HG03064 (cell line): Measurements from ENCODE around the gene RFT1.

ENCODE experiments used
- ATAC-seq: cut with Tn5 transposase; IDR thresholded peaks from one replicate; pipeline ENCODE4 v1.9.1; 2021; ENCODE audit warnings: low read depth; ENCODE audit not compliant: unreplicated experiment

The RFT1 gene

DNA sequence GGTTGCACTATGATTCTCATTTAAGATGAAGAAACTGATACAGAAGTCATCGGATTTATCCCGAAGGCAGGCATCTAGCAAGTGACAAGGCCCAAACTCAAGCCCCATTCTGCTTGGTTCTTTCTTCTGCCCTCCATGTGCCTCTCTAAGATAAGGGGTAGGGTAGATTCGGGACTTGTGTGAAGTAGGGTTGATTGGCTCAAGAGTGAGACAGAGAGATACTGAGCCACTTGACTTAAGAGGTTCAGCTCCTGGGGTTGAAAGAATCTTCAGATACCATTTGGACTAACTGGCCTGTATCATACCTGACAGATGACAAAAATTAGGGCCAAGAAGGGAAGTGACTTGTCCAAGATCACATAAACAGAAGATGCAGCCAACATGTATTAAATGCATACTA, 891 bp downstream of the RFT1 start:
- ATAC-seq: no peak

DNA sequence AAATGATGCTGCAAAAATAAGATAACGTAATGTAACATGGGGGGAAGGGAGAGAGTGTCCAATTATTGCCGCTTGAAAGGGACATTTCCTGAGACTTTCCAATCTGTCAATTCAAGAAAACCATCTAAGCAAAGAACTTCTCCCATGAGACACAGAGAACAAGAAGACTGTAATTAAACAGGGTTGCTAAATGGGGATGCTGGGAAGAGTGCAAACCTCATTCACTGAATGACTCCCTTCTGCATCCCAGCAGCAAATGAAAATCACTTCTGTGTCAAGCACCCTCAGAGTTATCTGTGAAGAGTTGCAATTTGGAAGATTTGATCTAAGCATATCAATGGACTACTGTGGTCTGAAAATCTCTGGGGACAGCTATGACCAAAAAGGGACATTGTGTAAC, 3.6 kb downstream of the RFT1 start:
- no peak for ATAC-seq

DNA sequence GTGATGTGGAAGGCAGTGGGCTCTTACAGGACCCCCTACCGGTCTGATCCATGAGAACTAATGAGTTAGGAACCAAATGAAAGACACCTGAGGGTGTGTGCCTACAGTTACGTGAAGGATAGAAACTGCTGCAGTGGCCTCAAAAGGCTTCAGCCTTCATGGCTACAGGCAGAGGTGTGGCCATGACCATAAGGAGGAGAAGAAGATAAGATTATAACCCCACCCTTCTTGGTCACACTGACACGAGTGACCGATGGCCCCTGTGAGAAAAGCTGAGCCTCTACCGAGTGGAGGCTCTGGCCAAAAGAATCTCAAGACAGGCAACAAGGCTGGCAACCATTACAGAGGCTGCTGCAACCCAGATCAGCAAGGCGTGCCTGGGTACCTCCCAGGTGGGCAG, 6.3 kb downstream of the RFT1 start:
- ATAC-seq: no peak

DNA sequence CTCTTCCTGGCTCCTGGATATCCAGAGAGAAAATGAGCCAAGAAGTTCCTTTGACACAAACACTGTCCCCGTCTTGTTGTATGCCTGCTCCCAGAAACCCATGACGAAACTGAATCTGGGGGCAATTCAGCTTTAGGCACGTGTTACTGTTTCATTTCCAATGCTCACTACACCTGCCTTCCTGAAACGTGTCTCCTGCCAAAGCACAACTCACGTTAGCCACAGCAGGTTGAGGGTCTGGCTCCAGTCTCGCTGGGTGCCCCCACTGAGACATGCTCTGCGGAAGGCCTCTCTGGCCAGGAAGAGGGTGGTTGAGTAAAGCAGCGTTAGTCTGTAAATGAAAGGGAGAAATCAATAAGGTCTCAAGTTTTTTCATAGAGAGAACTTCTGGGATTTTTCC, 6.7 kb downstream of the RFT1 start:
- ATAC-seq: no peak

DNA sequence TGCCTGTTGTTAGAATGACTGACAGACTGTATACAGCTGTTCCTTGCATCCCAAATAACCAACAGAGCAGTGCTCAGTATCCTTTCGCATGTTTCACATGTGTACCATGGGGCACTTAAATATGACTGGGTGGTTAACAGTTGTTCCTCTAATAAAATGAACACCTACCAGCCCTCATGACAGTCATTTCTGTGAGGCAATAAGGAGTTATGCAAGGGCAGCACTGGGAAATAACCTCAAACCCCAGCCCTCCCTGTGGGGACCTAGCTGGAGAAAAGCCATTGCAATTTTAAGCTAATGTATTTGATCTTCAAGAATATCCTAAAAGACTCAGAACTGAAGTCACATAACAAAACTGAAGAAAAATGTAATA, 7.3 kb downstream of the RFT1 start:
- no peak for ATAC-seq

DNA sequence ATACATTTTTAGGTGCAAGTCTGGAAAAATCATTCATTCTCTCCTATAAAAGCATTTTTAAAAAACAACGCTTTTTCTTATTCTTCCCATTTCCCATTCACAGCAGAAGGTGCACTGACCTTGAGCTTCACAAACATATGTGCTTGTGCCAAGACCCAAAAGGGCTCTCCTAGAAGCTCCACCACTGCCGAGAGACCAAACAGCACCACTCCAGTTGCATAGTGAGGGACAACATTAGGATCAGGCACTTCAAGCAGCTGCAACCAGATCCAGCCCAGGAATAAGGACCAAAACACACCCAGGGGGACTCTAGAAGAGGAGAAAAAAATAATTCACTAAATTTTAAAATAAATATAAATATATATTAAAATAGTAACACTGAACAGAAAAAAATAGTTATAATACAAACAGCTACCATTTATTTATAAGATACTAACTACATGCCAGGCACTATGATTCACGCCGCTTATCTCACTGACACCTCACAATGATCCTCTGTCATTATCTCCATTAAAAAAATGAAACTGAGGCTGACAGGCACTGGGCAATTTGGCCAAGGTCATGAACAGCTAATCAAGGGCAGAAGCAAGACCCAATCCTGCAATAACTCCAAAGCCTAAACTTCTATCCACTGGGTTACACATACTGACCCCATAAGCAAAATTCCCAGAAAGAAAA, 7.8 kb downstream of the RFT1 start:
- ATAC-seq: no peak

DNA sequence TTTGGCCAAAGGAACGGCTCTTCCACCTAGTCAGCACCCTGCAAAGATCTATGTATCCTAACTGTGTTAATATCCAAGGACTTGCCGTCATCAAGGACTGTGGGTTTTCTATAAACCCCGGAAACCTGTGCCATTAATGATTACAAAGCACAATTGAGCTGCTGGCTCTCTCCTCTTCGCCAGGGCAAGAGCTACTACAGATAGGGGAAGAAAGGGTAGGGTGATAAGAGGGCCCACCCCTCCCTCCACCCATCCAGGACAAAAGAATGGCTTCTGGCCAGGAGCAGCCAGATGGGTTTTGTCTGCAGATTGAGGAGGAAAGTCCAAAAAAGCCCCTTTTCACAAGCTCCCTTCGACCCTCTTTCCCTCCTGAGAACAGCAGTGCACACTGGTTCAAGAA, 9.9 kb downstream of the RFT1 start:
- no peak for ATAC-seq

DNA sequence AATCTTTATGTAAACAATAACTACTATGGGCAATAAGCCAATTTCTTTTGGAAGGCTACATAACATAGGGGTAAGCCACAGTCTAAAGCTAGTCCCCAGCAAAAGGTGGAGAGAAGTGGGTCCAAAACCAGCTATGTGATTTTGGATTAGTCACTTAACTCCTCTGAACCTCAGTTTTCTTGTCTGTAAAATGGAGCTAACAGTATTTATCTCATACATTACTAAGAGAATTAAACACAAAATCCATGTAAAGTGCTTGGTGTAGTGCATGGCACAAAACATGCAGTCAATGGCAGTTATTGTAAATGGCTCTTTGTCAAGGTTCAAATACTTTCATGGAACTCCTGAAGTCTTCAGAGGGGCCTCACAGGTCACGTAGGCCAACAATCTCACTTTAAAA, 13.3 kb downstream of the RFT1 start:
- no peak for ATAC-seq

DNA sequence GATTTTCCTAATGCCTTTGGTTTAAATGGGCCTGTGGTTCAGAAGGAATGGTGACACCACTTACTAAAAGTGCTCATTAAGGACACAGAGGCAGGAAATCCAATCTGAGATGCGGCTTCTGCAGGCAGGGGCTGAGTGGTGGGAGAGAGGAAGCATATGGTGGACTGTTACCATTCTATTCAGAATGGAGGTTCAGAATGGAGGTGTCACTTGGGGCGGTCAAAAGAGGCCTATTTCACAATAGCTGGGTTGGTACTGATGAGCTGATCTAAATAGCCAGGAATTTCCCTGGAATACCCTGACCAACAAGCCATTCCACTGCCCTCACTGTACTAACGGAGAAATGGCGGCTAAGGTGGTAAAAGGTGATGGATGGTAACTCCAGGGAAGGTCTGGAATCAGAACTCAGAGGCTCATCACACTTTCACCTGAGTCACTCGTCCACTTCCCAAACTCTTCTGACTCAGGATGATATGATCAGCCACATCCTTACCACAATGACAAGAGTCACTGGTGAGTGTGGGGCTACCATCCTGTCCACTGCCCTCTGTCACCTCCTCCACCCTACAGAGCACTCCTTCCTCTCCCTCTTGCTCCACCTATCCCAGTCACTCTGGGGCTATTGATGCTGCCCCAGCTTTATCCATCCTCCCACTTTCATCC, 15.7 kb downstream of the RFT1 start:
- no peak for ATAC-seq

DNA sequence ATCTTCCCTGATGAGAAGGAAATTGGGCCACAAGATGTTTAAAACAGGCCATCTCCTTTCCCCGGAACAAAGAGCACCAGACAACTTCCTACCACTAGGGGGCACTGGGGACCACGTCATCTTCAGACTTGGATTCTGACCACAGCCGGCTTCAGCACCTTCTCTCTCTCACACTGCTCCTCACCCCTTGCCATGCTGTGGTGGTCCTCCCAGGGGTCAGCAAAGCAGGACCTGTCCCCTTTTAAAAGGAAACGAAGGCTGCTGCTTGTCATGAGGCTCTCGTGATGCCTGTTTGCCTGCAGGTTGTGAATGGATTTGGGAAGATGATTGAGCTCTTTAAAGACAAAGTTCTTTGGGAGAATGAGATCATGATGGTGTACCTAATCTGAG, 16.2 kb downstream of the RFT1 start:
- peak; percentile 74 for ATAC-seq

DNA sequence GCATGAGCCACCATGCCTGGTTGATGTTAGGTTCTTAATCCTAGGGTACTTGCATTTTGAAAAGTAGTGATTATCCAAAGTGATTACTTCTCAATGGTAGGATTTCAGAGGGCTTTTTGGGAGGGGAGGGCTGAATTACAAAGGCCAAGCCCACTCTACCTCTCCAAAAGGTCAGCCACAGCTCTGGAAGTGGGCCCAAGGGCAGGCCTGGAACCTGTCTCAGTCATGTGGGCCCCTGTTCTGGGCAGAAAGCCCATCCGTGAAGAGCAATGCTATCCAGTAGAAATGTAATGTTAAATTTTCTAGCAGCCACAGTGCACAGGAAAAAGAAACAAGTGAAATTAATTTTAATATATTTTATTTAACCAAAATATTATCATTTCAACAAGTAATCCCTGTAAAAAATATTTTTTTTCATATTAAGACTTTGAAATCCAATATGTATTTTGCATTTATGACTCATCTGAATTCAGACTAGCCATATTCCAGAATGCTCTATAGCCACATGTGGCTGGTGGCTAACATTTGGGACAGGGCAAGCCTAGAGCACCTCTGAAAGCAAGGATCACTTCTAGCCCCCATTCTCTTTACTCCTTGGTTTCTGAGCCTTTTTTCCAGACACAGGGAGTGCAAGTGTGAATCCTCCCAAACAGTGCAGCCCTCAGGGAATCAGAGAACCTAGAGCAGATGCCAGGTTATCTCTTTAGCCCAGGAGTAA, 16.8 kb downstream of the RFT1 start:
- no peak for ATAC-seq

DNA sequence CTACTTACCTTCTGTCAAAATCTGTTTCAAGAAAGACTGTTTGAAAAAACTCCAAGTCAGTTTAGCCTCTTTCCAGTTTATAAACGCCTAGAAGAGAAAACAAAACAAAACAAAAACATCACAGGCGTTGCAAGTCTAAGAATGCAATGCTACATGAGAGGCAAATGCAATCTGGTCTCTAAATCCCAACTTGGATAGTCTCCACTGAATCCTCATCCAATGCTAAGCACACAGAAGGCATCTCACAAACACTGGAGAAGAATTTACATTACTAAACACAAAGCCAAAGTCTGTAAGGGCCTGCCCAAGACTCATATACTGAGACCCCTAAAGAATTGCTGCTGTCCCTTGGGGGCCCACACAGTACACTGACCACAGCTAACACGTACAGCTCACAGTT, 18.4 kb downstream of the RFT1 start:
- ATAC-seq: no peak

DNA sequence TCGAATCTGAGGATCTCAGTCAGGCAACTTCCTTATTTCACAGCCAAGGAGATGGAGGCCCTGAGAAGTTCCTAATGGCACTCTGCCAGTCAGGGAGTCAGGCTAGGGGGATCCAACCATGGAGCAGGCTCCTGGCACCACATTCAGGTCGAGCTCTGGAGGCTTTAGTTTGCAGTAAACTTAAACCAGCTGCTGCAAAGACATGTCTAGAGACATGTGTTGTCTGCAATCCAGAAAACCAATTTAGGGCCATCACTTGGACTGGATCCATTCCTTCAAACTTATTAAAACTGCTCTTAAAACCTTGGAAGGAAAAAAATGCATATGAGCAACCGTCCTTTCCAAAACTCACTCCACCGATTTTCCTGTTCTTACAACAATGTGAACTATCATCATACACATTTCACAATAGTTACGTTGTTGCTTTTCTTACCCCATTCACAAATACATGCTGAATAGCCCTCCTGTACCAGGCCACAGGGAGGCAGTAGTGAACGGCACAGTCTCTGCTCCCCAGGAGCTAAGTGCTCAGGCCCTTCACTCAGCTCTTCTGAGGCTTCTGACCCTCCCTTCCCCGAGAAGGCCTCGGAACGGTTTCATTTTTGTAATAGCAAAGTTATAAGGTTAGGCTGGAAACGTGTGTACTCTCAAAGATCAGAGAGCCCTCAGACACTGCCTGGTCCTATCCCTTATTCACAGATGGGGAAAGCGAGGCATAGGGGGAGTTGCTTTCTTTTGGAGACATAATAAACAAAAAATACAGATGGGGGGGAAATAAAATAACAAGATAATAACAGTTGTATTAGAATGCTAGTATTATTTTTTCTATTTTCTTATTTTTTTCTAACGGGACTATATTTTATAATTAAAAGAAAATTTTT, 20.1 kb downstream of the RFT1 start:
- no peak for ATAC-seq

DNA sequence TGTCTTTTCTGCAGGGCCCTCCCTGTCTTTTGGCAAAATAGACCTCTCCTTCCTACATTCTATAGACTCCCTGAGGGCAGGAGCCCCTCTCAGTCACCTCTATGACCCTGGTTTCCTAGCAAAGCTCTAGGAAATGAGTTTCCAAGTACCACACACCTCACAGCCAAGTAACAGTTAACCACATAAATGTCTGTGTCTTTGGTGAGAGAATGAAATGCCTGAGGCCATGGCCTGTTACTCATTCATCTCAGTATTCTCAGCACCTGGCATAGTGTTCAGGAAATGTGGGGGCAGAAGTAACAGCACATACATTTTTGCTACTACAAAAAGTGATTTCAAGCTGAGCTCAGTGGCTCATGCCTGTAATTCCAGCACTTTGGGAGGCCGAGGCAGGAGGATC, 21.0 kb downstream of the RFT1 start:
- ATAC-seq: no peak

DNA sequence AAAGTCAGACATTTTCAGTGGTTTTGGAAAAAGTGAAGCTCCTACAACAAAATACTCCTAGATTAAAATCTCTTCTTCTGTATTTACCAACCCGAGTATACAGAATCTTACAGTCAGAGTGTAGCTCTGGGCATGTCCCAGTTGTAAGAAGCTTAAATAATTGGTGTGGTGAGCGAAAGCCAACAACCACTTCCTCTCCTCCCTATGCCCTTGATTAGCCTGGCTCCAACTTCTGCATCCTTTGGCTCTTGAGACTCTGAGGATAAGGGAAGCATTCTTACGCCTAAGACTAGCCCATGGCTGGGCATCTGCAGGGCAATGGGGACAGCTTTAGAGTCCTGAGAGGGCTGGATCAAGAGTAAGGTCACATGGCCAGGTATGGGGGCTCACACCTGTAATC, 25.5 kb downstream of the RFT1 start:
- ATAC-seq: no peak

DNA sequence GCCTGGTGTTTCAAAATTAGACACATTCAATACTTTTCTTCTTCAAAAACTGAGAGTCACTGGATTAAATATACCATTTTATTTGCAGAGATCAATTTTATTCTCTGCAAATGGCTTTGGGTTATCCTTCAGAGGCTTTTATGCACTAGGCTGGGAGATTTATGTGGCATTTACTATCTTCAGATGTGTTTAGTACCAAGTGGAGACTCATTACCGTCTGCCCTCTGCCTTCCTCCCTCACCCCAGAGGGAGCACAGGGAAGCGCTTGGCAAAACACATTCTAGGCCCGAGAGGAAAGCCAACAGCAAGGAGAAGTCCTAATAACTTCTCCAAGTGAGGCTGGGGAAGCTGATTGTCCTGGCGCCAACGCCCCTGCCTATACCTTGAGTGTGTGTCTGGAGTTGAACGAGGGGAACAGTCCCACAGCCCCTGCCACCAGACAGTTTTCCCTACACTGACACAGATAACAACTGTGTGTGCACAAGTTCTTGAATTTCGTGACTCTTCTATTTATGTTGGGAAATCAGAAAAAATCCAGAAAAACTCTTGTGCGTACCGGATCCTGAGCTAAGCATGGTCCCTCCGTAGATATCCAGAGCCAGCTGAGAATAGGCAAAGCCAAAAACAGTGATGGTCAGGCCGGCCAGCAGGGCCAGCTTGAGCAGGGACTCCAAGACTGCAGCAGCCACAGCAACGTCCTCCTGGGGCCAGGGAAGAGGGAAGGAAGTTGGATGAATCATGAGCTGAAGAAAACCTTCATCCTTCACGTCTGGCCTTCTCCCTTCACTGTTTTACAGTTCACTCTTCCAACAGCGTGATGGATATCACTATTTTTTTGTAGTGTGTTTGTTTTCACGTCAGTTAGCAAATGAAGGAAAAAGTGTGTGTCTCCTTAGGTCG, 26.6 kb downstream of the RFT1 start:
- no peak for ATAC-seq

DNA sequence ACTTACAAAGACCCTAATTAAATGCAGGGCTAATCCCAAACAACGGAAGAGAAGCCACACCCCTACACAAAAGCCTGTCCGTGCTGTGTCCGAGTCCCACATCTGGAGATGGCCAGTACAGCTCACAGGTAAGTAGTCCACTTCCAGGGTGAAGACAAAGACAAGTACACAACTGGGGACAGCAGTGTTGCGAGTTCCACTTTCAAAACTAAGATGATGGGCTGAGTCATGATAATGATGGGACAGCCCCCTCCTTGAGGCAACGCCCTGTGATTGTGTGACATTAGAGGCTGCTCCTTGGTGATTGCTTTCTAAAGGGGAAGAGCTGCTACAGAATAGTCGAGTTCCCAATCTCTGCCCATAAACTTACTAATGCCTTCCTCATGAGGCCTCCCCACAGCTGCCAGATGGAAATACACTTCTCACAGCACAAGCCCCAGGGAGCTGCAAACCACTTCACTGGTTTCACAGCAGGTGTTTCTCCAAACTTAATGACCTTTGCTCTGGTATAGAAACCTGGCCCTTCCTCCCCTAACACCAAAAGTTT, 27.6 kb downstream of the RFT1 start:
- peak; percentile 69 for ATAC-seq

DNA sequence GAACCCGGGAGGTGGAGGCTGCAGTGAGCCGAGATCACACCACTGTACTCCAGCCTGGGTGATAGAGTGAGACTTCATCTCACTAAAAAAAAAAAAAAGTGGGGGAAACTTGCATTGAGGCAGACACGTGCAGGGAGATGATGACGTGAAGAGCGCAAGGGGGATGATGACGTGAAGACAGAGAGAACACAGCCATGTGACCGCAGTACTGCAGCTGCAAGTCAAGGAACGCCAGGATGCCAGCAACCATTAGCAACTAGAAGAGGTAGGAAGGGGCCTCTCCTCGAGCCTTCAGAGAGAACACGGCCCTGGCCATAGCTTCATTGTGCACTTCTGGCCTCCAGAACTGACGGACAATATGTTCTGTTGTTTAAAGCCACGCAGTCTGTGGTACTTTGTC, 28.3 kb downstream of the RFT1 start:
- no peak for ATAC-seq

DNA sequence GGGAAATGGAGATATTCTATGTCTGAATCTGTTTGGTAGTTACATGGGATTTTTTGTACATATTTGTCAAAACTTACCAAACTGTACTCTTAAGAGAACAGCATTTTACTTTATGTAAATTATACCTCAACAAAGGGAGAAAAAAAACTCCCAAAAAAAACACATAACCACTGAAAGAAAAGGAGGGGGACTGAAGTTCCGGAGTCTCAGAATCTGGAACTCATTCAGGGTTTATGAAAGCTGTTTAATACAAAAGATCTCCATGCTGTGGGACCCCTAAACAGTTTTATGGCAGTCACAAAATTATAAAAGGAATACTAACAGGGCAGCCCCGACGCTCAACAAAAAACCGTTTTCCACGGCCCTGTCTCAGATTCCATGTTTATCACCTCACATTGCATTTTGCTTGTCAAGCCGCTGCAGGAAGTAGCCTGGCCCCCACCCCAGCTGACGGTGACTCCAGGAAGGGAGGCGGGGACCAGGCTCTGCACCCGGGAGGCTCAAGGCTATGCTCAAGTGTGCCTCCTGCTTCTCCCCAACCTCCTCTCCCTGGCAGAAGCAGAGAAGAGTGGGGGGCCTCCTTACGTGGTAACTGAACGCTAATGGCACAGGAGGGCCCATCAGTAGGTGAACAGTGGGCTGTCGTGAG, 29.3 kb downstream of the RFT1 start:
- ATAC-seq: no peak
